Erythroblast (primary cell): ENCODE results near the gene NPHP3.
"Not testable (repeated sequence)": the region's sequence is repeated elsewhere in the genome, so short reads cannot be mapped to it uniquely, and the experiment has no call there.

Experiments used
- GATA1 ChIP-seq: IDR thresholded peaks from 2 replicates; pipeline ENCODE4 v1.6.1; 2011; ENCODE audit warnings: low read depth, mild to moderate bottlenecking, control low read depth, low read length, moderate library complexity
- POLR2A ChIP-seq: IDR thresholded peaks from 2 replicates; pipeline ENCODE4 v1.6.1; 2011; ENCODE audit warnings: mild to moderate bottlenecking, low read length

GRCh38 chr3:132746720-132747119 lies 24.5 kb upstream of the NPHP3 start:
- not testable (repeated sequence) for TF ChIP-seq POLR2A, GATA1
